Smooth muscle cell of the brain vasculature (primary cell): ENCODE data around the gene HPCA.

Experiments
- DNase-seq: peaks from one replicate; pipeline ENCODE4 v3.0.0-alpha.2; 2012; ENCODE audit warnings: low read depth, low spot score

HPCA gene

DNA sequence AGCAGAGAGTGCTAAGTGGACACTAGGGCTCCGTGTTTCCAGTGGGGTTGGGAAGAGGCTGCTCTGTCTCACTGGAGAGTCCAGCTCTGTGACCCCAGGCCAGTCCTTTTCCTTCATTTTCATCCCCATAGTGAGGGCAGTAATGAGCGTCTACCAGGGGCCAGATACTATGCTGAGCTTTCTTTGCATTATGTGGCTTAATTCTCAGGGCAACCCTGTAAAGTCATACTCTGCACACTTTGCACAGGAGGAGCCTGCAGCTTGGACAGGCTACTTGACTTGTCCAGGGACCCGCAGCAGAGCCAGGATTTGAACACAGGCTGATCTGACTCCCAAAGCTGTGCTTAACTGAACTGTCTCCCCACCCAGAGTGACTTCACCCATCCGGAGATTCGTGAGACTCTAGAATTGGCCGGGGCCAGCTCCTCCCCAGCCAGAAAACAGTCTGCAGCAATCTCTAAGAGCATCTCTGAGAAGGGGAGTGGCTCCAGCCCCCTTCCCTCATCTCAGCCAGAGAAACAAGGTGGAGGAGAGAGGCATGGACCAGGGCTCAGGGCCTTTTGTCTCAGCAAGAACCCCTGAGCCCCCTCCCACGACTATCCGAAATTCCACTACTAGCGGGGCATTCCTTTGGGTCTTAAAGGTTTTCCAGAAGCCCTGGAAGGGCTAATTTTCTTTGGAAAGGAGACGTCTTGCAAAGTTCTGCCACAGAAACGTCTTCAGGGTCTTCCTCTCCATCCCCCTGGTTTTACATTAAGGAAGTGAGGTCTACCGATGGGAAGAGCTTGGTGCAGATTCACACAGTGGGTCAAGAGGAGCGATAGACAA is 14.7 kb upstream of the HPCA start:
- DNase-seq, result no peak

DNA sequence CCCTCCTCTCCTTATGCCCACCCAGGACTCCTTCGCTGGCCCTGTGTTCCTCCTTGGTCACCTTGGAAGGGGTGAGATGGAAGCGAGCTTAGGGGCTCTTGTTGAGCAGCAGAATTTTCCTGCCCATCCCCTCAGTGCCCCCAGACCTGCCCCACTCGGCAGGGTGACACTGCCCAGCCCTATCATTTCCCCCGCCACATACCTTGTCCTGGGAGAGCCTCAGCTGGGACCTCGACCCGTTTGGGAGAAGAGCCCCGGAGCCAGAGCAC is 14.2 kb upstream of the HPCA start:
- no peak for DNase-seq

DNA sequence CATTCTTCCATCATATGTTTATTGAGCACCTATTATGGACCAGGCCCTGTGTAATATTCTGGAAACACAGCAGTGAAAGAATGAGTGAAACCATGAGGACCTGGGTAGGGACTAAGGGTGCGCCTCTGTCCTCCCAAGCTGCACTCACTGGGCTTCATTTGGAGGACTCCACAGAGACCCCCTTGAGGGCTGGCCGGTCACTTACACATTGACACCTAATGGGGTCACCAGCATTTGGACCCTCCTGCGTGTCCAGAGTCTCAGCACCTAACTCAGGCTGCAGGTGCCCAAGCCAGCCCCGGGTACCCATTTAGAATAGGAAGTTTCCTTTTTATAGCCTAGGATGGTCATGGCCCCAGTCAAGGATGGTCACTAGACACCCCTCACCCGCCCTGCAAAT is 12.8 kb upstream of the HPCA start:
- no peak for DNase-seq

DNA sequence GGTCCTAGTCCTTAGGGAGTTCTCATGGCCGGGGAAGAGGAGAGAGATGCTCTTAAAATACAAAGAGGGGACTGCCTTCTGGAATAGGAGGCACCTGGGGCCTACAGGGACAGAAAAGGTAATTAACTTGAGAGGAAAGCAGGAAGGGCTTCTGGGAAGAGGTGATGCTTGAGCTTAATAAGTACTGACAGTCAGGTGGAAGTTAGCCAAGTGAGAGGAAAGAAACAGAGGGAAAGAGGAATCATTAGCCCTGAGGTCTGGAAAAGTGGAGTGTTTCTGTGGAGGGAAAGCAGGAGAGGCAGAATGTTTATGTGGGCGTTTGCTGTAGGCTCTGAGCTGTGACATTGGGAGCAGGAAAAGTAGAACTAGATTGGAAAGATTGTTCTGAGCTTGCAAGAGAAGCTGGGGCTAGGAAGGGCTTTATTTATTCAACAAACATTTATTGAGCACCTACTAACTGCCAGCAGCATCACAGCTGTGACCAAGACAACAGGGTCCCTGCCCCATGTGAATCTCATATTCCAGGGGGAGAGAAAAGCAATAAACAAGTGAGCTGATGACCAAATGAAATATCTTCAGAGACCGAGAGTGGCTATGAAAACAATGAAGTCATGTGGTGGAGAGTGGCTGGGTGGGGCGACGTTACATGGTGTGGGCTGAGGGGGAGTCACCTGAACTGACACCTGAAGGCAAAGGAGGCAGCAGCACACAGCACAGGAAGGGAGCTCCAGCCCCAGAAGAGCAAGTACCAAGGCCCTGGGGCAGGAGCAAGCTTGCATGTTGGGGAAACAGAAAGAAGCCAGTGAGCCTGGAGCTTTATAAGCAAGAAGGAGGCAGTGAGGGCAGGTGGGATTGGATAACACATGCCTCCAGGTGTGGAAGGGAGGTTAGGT is 11.2 kb upstream of the HPCA start:
- DNase-seq, result no peak

DNA sequence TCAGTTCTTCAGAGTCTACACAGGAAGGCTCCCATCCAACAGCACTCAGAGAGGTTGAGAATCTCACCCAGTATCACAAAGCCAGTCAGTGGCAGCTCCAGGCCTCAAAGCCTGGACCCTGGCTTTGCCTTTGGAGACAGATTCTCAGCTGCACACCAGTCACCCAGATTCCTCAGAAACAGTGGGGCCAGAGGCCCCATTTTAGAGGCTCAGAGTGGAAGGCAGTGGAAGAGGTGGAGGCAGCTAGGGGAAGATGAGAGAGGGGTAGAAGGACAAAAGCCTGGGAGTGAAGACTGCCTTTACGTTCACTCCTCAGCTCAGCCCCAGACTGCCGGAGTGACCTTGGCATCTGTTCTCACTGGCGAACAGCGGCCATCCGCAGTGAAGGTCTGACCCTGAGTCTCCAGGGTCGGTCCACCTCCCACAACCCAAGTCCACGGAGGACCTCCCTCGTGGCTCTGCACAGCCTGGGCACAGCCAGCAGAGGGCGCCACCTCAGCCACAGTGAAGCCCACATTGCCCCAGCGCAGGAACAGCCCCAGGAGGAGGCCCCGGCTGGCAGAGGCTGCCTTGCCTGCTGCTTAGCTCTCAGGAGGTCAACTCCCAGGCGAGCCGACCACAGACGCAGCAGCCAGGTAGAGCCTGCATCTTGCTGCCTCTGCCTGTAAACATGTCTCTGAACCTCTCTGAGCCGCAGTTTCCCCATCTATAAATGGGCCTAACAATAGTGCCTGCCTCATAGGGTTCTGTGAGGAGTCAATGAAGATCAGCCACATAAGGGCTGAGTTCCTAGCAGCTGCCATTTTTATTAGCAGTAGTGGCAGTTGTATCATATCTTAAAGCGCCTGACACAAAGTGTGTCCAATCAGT is 9.7 kb upstream of the HPCA start:
- no peak for DNase-seq

DNA sequence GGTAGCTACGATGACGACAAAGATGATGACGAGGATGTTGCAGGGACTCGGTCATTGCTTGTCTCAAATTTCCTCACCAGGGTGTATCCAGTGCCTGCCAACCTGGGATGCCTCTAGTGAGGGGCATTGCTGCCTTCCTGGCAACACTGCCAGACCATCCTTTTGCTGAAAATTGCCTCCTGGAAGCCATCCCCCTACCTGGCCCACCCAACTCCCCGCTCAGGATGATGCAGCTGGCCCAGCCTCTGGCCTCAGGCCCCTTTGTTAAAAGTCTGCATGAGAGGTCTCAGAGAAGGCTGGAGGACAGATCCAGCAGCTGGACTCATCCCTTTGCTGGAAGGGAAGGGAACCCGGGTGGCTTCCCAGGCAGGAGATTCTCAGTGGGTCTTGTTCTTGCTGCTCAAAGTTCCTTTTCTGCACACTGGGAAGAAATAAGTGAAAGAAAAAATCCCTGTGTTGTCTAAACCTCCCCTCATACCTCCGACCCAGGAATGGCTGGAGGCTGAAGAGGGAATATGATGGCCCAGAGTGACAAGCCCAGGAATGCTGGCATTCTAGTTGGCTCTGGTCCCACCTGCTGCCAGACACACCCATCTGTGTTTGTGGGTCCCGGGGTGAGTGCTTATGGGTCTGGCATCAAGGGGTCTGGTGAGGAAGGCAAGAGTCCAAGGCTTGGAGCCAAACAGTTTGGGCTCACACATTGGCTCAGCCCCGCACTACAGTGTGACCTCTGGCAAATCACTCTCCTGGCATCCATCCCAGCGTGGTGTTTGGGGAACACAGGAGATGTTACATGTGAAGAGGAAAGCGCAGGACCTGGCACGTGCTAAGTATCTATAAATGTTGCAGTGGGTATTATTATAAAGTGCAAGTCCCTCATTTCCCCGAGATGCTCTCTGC is 8.8 kb upstream of the HPCA start:
- DNase-seq, result no peak

DNA sequence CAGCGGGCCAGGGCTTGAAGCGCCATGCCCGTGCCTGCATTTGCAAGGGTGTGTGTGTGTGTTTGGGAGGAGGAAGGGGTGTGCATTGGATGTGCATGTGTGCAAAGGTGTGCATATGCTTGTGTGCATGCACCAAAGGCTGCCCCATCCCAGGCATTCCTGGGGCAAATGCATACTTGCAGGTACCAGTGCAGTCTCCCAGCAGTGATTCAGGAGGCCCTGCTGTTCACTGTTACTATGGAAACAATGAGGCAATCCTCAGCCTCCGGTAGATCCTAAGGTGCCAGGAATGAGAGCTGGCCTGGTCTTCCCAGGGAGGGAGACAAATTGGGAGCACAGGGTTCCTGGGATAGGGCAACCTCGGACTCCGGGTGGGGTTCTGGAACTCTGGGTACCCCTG is 8.1 kb upstream of the HPCA start:
- DNase-seq, result no peak

DNA sequence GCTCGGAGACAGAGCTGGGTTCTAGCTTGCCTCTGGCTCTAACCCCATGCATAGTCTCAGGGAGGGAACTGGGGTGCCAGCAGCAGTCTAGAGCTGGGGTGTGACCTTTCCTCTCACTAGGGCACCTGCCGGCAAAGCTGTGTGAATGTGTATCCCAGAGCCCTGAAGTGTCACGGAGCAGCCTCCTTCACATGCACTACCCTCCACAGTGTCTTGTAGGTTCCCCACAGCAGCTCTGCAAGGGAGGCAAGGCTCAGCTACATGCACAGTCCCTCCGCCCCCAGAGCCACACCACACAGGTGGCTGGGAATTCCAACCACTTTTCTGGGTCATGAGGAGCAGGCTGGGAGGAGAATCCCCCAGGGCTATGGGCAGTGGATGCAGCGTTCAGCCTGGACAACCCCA is 7.7 kb upstream of the HPCA start:
- no peak for DNase-seq

DNA sequence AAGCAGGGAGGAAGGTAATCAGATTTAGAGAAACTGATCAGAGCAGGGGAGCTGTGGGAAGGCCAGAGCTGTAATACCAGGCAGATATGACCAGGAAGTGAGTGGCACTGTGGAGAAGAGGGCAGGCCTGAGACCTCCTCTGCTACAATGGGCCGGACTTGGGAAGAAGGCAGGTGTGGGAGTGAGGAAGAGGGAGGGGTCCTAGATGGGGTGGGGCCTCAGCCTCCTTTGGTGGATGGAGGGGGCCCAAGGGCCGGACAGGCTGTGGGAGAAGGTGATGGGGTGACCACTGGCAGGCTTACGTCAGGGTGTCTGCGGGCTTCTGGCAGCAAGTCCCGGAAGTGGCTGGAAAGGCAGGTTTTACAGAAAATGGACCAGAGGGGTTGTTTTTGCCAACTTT is 5.0 kb upstream of the HPCA start:
- no peak for DNase-seq

DNA sequence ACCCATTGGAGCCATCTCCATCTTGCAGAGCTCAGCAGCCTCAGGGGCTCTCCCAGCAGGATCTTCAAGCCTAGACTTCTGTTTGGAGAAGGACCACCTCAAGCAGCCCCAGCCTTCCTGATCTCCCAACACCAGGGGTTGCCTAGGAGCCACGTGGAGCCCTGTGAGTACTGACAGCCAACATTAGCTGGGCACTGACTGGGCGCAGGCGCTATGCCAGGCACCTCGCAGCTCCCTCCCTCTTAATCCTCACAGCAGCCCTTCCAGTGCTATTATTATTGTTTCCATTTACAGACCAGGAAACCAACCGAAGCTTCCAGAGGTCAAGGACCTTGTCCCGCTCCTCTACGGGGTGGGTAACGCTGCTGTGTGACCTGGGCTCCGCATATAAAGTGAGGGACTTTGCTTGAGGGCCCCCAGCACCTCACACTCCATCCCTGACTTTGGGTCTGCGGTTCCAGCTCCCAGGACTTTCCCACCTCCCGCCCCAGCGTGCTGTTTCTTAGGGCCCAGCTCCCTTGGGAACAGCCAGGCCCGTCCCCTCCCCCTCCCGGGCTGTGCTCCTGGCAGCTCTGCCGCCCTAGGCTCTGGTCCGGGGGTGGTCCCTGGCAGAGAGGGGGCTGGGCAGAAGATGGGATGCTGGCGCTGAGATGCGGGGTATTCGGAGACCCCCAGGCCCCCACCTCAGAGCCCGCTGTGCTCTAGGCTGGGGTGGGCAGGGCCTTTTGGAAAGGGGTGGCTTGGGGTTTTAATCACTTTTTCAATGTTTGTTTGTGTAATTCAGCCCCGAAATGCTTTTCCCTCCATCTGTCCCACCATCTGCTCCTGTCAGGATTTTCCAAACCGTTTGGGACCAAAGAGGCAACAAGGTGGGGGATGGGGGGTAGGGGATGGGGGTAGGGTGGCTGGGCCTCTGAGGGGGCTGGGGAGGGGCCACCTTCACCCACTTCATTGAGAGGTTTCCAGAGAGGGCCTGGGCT is 4.1 kb upstream of the HPCA start:
- no peak for DNase-seq

DNA sequence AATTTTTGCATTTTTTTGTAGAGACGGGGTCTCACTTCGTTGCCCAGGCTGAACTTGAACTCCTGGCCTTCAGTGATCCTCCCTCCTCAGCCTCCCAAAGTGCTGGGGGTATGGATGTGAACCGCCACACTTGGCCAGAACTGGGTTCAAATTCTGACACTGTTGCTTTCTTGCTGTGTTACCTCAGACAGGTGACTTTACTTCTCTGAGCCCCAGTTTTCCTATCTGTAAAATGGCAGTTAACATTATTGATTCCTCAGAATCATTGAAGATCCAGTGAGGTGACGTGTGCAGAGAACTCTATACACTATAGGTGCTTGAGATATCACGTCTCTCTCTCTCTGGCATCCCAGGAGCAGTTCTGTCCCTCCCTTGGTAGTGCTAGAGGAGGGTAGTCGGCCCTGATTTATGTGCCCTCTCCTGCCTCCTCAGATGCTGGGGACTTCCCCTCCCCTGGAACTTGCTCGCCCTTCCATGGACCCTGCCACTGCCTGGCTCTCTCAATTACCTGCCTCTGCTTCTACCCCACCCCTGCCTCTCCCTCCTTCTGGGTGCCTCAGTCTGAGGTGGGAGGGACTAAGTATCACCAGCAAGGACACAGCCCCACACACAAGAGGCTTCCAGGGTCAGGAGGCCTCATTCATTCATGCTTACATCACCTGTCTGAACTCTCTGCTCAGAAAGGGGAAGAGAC is 2.8 kb upstream of the HPCA start:
- DNase-seq, result no peak

DNA sequence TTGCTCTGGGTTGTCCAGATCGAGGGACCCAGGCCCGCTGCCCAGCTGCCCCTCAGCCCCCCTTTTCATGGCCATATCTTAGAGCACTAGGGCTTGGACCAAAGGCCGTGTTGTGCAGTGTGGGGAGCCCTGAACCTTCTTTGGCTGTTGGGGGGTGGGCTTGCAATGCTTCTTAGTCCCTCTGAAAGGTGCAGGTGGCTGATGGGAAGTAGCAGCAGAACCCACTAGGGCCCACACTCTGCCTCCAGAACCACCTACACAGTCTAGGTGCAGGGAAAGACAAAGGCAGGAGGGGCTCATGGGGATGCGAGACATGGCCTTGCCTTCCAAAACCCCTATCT is 2.3 kb upstream of the HPCA start:
- DNase-seq, result no peak

DNA sequence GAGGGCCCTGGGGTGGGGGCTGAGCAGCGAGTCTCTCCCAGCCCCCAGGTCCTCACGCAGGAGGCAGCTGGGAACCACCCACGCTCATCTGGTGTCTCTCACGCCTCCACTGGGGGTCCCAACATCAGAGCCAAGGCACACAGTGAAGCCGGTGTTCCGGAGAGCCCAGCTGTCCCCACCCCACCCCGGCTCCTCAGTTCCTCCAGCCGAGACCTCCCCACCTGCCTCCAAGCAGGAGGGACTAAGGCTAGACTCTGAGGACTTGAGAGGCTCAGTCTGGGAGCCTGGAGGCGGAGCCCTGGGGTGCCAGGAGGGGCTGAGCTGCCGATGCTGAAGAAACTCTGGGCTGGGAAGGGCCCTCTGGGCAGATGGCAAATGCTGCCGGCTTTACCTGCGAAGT is 1.6 kb upstream of the HPCA start:
- DNase-seq, result no peak

DNA sequence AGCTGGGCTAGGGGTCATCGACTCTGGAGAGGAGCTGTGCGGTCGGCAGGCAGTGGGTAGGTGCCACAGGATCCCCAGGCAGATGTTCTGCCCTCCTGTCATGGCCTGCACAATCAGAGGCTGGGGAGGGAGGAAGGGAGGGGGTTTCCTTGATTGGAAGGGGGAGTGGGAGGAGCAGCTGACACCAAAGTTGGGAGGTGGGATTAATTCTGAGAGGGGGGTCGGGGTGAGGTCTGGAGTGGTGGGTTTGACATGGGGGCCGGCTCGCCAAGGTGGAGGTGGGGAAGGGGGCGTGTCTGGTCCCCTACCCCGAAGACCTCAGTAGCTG is 651 bp upstream of the HPCA start:
- no peak for DNase-seq

DNA sequence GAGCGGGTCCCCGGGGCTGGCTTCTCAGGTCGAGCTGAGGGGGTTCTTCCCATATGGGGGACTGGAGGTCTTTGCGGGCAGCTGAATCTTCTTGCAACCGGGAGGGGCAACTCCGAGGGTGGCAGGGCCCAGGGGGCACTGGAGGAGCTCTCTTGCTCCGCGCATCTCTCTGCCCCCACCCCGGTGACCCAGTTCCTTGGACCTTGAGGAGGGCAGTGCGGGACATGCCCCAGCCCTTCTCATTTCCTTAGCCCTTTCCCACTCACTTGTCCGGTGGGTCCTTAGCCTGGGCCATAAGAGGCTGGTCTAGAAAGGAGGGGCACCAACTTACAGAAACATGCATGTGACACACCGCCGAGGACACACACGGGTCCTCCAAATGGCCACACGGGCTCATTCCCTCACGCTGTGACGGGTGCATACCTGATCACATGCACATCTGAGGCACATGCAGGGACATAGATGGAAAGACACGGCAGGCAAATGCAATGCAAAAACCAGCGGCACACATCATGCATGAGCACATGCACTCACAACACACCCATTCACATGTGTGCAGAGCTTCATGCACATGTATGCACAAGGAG is 630 bp downstream of the HPCA start:
- DNase-seq, result no peak

DNA sequence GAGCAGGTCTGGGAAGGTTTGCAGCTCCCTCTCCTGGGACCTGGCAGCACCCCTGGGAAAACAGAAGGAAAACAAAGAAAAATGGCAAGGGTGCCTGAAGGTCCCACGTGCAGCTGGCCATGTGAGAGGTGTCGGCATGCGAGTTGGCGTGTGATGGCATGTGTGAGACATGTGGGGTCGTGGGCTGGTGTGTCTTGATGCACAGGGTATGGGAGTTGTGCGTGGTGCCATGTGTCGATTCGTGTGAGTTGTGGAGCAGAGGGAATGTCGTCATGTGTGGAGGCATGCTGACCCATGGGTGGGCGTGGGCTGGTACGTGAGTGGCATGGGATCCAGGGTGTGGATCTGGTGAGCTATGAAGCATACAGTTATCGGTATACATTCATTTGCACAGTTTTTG is 1.3 kb downstream of the HPCA start:
- DNase-seq, result no peak

DNA sequence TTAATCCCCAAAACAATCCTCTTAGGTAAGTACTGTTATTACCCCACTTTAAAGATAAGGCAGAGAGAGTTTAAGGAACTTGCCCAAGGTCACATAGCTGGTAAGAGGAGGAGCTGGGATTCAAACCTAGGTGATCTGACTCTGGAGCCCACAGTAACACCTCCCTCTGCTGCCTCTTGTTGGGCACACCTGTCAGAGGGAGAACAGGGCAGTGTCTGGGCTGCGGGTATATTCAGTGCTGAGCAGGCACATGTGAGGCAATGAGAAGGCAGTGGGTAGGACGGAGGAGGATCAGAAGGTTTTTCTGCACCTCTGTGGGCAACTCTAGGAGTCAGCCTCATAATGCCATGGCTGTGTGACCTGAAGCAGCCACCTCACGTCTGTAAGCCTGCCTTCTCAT is 1.8 kb downstream of the HPCA start:
- DNase-seq, result no peak

DNA sequence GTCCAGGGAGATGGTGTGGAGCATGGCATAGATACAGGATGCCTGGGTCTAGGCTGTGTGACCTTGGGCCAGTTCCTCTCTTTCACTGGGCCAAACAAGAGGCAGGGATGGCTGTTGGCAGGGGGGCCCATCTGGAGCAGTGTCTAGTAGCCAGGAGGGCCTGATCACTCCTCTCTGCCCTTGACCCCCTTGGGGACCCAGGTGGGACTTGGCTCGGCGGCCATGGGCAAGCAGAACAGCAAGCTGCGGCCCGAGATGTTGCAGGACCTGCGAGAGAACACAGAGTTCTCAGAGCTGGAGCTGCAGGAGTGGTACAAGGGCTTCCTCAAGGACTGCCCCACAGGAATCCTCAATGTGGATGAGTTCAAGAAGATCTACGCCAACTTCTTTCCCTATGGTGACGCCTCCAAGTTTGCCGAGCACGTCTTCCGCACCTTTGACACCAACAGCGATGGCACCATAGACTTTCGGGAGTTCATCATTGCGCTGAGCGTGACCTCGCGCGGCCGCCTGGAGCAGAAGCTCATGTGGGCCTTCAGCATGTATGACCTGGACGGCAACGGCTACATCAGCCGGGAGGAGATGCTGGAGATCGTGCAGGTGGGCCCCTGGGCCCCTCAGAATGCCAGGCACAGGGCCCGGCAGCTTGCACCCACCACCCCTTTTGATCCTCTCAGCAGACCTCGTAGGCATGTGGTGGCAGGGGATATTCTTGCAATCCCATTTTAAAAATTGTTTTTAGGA is 2.6 kb downstream of the HPCA start:
- DNase-seq, result no peak
